AG08396 (cell line): ENCODE measurements around the gene TAF4B.
A peak's percentile ranks its signal among the peaks of the same experiment; 100 is the strongest.
"Not testable (repeated sequence)": the region's sequence is repeated elsewhere in the genome, so short reads cannot be mapped to it uniquely, and the experiment has no call there.

ENCODE experiments used
- DNase-seq: peaks from one replicate; pipeline ENCODE4 v3.0.0; 2012; ENCODE audit warnings: low spot score, mixed read lengths

Gene TAF4B

DNA sequence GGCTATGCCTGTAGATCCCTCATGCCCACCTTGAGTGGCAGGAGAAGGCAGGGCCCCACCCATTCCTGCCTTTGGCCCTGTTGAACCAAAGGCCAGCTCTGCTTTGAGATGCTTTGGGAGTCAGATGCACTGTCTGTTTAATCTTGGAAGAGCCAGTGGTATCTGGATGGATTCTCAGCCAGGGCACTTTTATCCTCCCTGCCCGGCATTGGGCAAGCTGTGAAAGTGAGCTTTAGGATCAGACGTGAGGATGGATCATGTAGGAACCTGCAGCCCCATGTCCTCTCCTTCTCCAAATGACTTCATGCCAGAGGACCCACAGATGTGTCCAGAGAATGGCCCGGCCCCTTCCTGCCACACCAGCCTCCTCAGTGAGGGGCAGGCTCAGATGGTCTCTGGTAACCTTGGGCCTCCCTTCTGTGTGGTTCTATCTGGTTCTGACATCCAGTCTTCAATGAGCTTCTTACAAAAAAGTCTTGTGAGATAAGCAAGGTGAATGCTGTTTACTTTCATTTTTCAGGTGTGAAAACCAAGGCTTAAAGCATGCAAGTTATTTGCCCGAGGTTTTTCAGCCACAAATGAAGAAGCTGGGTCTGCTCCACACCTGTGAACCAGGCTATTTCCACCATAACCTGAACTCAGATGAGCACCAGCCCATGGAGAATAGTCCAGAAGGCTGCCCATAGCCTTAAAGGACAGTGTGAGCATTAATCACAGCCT lies 198.3 kb downstream of the TAF4B start:
- no peak for DNase-seq

DNA sequence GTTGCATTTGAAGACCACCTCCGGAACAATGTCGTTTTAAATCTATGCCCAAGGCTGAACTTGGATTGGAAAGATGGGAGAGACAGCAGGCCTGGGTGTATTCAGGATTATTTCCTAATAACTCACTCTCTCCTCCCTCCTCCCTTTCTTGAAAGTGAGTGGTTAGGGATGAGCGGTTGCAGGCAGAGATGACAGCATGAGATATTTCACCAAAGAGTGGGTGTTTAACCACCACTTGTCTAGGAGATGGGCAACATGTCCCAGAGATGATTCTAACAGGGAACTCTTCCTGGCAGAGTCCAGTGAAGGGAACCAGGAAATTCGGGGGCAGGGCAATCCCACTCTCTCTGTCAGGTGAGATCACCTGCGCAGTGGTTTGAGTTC lies 198.9 kb downstream of the TAF4B start:
- DNase-seq = no peak

DNA sequence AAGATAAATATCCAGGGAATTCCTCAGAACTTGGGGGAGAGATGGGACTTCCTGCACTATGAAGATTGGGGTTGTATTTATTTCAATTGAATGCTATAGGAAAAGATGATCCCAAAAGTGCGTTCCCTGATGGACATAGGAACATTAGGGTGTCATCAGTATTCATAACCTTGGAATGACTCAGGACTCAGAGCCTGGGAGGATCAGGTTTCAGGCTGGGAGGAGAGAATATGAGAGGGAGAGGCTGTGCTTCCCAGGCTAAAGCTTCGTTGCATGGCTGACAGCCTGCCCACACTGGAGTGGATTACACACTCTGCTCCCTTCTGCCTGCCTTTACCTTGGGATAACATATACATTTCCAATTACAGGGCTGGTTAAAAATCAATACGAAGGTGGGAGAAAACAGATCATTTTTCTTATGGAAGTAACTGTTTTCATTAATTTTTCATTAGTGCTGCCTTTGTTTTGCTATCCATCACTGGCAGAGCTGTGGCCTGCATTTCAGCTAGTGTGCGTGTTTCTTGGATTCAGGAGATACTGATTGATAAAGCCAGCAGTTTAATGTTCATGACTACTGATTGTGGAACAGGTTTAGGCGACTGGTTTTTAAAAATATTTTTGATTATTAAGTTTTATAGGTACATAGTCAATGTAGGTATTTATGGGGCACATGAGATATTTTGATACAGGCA lies 203.4 kb downstream of the TAF4B start:
- DNase-seq = peak; percentile 76

DNA sequence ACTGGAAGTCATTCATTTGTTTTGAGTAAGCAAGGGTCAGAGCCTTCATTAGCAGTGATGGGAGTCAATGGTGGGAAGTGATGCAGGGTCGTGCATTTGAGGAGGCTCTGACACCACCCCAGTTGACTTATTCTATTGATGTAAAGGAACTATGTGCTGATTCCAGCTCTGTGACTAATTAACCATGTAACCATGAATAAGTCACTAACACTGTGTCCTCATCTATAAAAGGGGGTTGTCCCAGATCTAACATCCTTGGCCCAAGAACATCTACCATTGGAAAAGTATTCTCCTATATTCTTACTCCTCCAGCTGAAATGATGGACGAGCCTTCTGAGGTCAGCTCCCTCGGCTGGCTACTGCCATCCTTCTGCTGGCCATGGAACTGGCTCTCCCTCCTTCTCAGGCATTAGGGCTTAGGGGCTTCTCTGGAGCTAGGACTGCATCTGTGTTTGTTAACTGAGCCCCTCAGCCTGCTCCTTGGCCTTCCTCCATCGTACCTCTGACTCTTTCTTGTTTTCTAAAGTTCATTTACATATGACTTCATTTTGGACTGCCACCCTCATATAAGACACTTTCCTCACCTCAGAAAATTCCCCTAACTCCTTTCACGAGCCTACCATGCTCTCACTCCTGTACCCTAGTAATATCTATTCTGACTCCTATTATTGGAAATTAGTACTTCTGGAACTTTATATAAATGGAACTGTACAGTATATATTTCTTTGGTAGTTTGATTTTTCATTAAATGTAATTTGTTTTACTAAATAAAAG lies 206.6 kb downstream of the TAF4B start:
- DNase-seq = no peak

DNA sequence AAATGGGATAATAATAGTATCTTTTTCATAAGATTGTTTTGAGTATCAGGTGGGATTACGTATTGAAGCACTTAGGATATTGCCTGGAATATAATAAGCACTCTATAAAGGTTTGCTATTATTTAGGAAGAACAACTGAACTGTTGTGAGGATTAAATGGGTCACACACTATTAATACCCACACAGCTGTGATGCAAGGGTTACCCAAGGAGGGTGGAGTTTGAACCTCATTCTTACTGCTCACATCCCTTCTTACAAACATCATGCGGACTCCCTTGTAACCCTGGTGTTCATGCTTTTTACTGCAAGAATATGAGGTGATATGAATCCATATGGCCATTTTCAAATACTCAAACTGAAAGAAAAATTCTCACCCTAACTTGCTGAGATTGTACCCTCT lies 208.6 kb downstream of the TAF4B start:
- DNase-seq = no peak

DNA sequence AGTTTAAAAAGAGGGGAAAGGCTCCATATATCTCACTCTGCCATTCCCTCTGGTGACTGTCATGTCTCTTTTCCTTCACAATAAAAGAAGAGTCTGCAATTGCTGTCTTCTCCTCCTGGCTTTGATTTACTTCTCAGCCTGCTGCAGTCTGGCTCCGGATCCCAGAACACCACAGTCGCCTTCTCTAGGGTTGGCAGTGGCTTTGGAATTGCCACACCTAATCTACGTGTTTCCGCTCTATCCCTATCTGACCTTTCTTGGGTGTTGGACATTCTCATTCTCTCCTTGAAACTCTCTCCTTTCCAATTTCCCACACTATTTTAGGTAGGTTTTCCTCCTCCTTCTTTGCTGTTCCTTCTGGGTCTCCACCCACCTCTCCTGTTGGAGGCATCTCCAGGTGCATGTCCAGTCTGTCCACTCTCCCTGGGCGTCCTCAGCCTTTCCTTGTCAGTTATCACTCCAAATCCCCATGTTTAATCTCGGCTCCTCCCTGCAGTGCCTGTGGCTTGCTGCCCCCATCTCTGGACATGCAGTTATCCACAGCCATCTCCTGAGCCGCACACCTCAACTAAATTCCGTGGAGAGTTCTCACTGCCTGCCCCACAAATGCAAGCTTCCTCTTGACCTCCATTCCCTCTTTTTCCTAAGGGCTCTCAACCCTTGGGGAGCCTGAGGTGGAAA lies 209.3 kb downstream of the TAF4B start:
- DNase-seq = no peak

DNA sequence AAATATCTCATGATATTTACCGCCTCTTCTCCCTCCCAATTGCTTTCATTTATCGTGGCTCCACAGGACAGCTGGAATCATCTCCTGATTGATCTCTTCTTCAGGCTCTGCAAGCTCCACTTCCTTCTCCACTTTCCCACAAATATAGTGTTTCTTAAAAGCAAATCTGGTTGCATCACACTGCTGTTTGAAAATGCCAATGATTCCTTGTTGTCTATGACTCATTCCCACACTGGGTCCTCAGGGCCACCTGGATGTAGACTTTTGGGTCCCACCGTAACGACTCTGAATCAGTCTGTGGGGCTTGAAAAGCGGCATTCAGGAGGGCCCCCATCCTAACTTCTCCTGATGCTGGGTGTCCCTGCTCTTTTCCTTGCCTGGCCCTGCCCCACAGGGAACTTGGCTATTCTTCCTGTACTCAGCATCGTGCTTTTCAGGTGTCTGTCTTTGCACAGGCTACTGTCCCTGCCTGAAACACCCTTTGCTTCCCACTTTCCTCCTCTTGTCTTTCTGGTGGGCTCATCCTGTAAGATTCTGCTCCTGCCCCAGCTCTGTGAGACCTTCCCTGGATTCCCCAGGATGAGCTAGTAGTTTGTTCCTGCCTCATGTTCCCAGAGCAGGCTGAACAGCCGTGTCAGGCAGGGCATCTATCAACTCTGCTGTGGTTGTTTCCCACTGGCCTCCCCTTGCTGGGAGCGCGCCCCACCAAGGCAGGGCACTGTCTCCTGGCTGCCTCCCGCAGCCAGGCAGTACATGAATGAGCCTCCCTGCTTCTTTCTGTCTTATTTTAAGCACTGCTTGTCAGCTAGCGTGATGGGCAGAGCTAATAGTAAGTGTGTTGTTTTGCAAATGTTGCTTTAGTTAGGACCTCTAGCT lies 210.2 kb downstream of the TAF4B start:
- DNase-seq = peak; percentile 29

DNA sequence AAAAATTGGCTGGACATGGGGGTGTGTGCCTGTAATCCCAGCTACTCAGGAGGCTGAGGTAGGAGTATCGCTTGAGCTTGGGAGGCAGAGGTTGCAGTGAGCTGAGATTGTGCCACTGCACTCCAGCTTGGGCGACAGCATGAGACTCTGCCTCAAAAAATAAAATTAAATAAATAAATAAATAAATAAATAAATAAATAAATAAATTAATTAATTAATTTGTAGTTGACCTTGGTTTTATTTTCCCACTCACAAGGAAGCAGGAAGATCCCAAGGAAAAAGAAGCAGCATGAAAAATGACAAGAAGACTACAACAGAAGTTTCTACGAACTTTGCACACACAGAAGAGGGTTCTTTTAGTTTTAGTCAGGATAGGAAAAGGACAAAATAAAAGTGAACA lies 211.4 kb downstream of the TAF4B start:
- not testable (repeated sequence) for DNase-seq

DNA sequence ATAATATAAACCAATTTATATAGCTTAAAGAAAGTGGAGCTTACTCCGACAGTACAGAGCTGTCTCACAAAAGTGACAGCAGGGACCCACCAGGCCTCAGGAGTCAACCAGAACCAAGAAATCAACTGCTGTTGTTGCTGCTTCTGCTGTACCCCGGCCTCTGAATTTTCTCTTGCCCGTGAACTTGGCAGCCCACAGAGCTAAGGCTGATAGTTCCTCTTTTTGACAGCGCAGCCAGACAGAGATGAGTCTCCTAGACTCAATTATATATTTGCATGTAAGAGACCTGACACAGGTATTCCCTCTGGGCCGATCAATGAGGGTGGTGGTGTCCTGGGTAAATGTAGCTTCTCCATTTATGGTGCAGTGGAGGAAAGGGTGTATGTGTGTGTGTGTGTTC lies 212.7 kb downstream of the TAF4B start:
- DNase-seq = no peak

DNA sequence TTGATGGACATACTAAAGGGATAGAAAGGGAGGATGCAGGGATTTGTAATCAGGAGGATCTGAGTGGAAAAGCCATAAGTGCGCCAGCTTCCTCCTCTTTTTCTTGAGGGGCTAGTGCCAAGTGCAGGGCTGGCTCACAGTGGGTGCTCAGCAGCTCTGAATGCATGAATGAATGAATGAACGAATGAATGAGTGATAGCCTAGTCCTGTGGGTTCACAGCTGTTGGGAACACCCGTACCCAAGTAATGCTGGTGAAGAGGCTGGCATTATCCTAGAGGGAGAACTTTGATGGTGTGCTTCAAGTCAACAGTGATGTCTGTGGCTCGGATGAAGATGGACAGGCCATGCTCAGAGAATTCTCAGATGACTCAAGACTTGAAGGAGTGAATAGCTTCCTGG lies 213.3 kb downstream of the TAF4B start:
- DNase-seq = no peak

DNA sequence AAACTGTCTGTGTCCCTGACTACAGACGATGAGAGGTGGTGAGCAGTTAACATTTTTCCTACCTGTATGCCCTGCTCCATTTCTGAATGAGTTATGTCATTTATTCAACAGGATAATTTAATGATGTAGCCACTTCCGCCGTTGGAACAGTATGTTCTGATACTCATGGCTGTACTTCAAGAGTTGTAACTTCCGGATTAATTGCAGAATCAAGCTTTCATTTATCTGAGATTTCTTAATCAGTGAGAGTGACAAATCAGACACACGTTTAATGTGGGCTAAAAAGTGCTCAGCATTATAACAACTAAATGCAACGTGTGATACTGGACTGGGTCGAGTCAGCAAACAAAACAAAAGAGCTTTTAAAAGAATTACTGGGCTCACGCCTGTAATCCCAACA lies 214.4 kb downstream of the TAF4B start:
- DNase-seq = no peak
